ENCODE results near the gene SLIT3.

The SLIT3 gene

GRCh38 chr5:168670881-168671575, 629.9 kb downstream of the SLIT3 start:
- no peak for DNase-seq (ENCODE audit: low spot score)

- no peak for DNase-seq (ENCODE audit: low spot score)
These were observed 631.1 kb downstream of the SLIT3 start for GRCh38 chr5:168669668-168670378.

GRCh38 chr5:168669156-168669555, 631.8 kb downstream of the SLIT3 start:
- DNase-seq (ENCODE audit: low spot score): no peak

DNA sequence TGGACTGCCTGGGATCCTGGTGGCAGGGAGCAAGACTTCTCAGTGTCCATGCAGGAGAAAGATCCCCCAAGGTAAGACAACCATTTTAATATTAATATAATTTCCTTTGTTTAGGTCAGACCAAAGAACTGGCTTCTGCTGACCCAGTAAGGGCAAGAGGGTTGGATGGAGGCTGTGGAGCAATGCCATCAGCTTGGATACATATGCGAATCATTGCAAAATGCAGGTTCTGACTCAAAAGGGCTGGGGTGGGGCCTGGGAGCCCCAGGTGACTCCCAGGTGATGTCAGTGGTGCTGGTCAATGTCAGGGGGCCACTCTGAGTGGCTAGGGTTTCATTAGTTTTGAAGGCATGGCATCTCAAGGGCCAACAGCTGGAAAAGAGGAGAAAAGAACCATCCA, 632.9 kb downstream of the SLIT3 start:
- DNase-seq (ENCODE audit: low spot score): no peak

DNA sequence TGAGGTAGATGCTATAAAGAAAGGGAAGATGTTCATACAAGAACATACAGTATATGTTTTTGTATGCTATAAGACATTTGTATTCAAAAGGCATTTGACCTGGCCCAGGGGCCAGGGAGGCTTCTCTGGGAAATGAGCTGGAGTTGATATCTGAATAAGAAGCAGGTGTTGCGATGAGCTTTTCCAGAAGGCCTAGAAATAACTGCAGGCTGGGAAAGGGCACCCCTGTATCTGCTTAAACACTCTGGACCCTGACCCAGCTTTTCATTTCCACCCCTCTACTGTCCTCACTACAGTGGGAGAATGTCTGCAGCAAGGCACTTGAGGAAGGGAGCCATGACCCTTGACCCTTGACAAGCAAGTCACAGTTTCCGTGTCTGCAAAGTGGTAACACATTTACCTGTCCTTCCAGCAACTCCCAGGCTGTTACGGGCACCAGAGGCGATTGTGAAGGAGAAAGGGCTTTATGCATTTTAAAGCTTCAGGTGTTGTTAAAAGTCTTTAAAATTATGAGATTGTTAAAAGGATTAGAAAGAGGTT, 633.6 kb downstream of the SLIT3 start:
- DNase-seq (ENCODE audit: low spot score): no peak

DNA sequence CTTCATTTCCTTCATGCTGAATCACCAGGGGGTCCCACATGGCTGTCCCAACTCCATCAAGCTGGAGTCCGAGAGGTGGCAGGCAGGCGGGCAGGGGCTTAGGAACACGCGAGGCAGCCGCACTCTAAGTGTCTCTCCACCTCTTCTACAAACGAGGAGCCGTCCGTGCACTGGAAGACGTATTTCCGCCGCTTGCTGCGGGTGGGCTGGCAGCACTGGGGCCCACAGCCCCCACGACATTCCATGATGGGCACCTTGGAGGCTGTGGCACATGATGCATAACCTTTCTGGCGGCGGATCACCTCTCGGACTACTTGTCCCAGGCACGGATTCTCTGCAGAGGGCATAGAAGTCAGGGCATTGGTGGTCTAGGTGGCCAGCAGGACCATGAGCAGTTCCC, 634.6 kb downstream of the SLIT3 start:
- DNase-seq (ENCODE audit: low spot score): no peak

DNA sequence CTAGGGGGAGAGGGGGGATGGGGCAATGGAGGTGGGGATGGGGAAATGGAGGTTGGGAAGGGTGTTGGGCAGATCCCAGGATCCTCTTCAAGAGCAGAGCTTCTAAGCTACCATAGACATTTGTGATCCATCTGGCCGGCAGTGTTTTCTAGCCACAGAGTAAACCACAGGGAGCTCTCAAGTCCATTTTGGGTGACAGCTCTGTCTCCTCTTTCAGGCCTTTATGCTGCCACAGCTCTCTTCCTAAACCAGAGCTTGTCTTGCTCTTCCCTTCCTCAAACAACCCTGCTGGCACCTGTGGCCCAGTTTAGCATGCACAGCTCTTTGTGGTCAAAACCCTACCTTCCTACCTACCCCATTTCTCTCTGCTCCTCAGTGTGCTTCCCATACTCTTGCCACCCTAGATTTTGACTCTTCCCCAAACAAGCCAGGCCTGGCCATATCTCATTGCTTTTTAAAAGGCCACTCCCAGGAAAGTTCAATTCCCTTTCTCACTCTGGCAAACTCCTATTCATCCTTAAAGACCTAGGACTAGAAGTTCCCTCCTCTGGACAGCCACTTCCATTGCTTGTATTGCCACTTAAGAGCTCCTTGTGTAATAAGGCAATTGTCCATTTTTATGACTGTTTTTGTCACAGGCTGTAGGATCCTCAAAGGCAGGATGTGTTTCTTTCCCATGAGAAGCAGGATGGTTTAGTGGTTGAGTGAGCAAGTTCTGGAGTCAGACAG, 637.5 kb downstream of the SLIT3 start:
- DNase-seq (ENCODE audit: low spot score): no peak

DNA sequence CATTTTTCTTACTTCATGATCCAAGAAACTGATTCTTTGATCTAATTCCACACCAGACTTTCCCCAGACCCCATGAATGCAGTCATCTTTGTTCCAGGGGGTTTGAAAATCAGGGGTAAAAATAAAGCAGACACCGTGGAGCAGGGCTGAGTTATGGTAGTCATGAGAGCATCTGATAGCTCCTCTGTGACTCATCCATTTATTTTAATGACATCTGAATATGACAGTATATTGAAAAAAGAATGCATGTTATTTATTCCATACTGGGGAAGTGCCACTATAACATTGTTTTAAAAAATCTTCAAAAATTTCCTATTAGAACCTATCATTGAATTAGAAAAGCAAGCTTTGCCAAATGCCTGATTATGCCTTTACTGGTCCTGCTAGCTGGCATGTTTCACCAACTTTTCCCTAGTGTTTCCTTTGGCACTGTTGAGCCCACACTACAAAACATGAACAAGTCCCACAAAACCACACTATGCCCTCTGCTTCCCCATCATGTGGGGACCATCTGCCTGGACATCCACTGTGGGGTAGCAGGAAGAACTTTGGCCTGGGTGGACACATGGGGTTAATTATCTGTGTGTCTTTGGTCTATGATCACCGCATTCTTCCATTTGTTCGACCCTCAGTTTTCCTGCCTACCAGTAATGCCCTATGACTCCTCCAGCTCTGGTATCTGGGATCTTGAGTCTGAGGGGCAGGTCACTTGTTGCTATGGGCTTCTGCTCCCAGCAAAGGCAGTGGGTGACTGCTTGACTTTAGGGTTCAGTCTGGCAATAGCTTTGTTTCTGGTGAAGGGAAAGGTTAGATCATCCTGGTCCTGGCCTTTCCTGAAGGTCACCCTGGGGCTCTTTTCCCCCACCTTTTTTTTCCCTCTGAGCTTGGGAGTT, 639.1 kb downstream of the SLIT3 start:
- DNase-seq (ENCODE audit: low spot score): no peak

DNA sequence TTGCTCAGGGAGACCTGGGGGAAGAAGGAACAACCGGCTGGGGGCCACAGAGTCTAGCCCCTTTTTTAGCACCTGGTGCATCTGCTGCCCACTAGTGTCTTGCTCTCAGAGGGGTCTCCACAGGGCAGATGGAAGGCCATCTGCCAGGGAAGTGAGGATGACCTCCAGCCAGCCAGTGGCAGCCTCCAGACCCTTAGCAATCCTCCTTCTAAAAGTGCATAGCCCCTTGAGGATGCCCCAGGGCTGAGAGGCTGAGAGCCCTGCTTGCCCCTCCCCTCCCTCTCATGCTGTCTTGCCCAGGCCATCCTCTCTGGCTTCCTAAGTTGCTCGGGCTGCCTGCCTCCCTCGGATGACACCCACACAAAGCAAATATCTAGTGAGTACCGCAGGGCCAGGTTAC, 640.2 kb downstream of the SLIT3 start:
- no peak for DNase-seq (ENCODE audit: low spot score)

DNA sequence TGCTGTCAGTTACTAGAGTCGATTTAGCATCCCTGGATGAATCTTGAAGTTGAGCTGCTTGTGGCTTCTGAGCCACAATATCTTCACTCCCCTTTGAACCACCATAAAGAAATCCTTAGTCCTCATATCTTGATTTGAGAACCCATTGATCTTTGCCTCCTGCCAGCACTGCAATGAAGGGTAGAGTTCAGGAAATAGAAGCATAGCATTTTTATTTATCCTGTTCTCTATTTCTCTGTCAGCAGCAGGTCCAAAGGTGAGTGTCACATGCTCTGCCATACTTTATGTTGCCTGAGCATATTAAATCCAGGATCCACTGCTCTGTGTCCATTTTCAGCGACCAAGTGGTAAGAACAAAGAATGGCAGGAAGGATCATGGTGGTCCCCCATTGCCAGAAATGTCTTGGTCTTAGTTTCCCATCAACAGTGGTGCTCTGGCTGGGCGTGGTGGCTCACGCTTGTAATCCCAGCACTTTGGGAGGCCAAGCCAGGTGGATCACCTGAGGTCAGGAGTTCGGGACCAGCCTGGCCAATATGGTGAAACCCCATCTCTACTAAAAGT, 641.6 kb downstream of the SLIT3 start:
- no peak for DNase-seq (ENCODE audit: low spot score)

GRCh38 chr5:168658394-168658793, 642.5 kb downstream of the SLIT3 start:
- DNase-seq (ENCODE audit: low spot score): no peak

DNA sequence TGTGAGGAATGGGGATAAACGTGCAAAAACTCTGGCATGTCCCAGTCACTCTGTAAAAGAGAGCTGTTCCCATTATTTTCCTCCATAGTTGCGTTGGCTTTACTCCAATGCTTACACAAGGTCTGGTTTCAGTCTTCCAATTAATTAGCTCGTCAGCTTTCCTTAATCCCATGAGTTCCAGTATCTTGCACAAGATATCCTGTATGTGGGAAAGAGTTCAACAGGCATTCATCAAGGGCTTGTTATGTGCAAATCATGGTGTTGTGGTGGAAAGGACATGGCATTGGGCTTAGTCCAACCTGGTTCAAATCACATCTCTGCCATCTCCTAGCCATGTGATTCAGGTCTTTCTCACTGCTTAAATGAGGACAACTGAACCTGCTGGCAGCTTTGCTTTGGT, 644.3 kb downstream of the SLIT3 start:
- no peak for DNase-seq (ENCODE audit: low spot score)

- no peak for DNase-seq (ENCODE audit: low spot score)
These were observed 645.6 kb downstream of the SLIT3 start for GRCh38 chr5:168655316-168655715.

GRCh38 chr5:168654211-168654721, 646.7 kb downstream of the SLIT3 start:
- peak; percentile 59 for DNase-seq (ENCODE audit: low spot score)

- no peak for DNase-seq (ENCODE audit: low spot score)
These were observed 647.3 kb downstream of the SLIT3 start for GRCh38 chr5:168653626-168654025.

DNA sequence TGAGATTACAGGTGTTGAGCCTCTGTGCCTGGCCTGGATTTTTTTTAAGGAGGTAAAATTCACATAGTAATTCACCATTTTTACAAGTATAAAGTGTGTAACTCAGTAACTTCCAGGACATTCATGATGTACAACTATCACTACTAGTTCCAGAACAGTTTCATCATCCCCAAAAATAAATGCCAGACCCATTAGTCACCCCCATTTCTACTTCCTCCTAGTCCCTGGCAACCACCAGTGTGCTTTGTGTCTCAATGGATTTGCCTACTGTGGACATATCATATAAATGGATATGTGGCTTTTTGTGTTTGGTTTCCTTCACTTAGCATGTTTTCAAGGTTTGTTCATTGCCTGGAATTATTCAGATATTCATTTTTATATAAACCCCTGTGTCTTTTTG, 649.3 kb downstream of the SLIT3 start:
- DNase-seq (ENCODE audit: low spot score): no peak

GRCh38 chr5:168649306-168649705, 651.6 kb downstream of the SLIT3 start:
- no peak for DNase-seq (ENCODE audit: low spot score)

GRCh38 chr5:168648576-168648975, 652.4 kb downstream of the SLIT3 start:
- DNase-seq (ENCODE audit: low spot score): no peak

DNA sequence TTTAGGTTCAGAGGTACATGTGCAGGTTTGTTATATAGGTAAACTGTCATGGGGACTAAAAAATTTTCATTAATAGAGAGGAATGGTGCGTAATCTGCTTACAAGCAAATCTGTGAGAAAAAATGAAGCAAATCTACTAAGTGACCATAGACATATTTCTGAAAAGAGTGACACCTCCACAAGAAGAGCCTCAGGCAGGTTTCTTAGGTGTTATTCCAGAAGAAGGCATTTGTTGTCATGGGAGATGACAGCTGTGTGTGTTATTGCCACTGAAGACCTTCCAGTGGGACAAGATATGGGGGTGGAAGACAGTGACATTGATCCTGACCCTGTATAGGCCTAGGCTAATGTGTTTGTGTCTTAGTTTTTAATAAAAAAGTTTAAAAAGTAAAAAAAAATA, 652.9 kb downstream of the SLIT3 start:
- no peak for DNase-seq (ENCODE audit: low spot score)

- DNase-seq (ENCODE audit: low spot score): no peak
These were observed 653.9 kb downstream of the SLIT3 start for GRCh38 chr5:168647083-168647482.

DNA sequence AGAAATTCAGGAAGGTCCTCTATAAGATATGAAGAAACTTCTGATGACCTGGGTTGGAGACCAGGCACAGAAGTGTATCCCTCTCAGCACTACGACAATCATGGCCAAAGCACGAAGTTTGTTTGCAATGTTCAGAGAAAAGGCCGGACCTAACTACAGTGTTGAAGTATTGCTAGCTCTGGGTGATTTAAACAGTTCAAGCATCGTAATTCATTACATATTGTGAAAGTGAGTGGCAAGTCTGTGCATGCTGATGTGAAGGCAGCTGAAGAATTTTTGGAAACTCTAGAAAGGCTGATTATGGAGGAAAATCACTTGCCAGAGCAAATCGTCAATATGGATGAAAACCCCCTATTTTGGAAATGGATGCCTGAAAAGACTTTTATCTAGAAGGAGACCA, 654.6 kb downstream of the SLIT3 start:
- no peak for DNase-seq (ENCODE audit: low spot score)
